ENCODE results near the gene RAPGEF1.

Gene RAPGEF1

GRCh38 chr9:131704141-131704983 is 35.5 kb downstream of the RAPGEF1 start:
- no peak for DNase-seq

DNA sequence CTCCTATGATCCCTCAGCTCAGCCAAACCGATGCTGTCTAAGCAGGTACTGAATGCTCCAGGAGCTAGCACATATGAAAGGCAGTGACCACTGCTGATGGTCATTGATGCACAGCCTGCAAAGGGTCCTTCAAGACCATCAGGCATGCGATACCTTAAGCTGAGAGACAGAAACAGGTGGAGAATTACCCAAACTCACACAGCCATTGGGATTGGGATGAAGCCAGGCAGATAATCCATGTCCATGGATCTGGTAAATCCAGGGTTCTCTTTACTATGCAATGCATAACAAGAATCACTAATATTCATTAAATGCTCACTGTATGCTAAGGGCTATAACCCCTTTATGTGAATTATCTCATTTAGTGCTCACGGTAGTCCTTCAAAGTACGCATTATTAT is 36.2 kb downstream of the RAPGEF1 start:
- DNase-seq: no peak

DNA sequence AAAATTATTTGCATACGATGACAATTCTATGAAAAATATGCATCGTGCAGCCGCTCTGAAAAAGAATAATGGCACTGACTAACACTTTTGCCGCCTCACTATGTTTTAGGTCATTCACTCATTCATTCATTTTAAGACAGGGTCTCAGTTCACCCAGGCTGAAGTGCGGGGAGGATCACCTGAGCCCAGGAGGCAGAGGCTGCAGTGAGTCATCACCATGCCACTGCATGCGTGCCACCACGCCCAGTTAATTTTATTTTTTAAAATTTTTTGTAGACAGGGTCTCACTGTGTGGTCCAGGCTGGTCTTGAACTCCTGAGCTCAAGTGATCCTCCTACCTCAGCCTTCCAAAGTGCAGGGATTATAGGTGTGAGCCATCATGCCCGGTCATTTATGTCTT is 37.0 kb downstream of the RAPGEF1 start:
- no peak for DNase-seq

DNA sequence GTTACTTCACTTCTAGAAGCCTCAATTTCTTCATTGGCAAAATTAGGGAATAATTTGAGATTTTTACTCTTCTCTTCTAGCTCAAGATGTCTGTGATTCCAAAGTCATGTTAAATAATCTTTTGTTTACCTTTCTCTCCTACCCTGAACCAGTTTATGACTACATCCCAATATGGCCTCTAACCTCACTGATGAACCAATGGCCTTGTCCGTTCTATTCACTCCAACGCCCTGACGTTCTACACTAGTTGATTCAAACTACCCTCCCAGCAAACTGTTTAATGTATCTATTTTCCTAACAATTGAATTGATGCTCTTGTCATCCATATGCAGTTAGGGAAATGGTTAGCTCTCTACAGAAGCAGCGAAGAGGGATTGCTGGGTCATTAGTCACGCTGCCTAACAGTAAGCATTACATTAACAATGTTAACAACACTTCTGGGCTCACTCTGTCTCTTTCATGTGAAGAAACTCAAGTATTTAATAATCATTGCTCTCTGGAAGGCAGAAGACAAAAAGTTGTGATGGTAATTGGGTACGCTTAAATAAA is 38.0 kb downstream of the RAPGEF1 start:
- DNase-seq: no peak

DNA sequence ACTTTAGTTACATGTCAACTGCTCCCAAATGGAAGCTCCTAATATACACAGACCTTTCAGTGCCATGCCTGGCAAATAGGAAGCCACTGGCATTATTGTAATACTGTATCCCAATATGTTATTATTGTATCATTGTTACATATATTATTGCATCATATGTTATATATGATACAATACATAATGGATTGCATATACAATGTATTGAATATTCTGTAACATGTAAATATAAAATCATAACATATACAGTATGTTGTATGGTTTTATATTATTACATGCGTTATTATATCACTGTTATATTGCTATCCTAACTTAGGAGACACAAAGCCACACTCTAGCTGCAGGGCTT is 38.5 kb downstream of the RAPGEF1 start:
- no peak for DNase-seq

GRCh38 chr9:131700765-131701435 is 39.0 kb downstream of the RAPGEF1 start:
- no peak for DNase-seq

DNA sequence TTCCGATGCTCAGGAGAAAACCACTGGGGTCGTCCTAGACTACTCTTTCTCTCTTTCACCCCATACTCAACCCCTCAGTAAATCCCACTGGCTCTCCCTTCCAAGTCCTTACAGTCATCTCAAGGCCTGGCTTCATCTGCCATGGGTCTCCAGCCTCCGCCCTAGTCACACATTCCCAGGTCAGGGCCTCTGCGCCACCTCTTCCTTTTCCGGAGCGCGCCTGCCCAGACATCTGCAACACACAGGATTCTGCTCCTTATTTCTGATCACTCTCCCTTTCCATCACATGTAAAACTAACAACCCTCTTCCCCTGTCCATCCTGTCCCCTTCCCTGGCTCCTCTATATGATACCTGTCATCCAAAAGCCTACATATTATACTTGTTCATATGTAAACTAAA is 39.8 kb downstream of the RAPGEF1 start:
- DNase-seq: no peak

- no peak for DNase-seq
These were observed 41.3 kb downstream of the RAPGEF1 start for GRCh38 chr9:131698618-131698985.

- DNase-seq: peak in 3 of 14 donors; percentile 25 to 42 (median 32)
These were observed 41.8 kb downstream of the RAPGEF1 start for GRCh38 chr9:131697908-131698617.

DNA sequence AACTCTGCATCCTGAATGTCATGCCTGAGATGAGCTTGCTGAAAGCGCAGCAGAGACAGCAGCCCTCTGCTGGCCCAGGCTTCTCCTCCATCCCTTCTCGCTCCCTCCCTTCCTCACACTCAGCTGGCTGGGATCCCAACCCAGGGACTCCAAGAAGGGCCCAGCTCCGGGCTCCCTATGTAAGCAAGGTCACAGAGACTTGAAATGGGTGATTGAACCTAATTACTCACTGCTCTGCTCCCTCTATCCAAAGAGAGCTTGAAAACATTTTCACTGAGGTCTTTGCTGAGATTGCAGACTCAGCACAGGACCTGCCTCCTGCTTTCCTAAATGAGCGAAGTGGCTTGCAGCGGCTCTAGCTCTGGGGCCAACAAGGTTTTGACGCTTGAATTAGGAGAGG is 42.8 kb downstream of the RAPGEF1 start:
- DNase-seq: peak in 8 of 14 donors; percentile 23 to 81 (median 40)

GRCh38 chr9:131695836-131696460 is 43.9 kb downstream of the RAPGEF1 start:
- DNase-seq: peak in 1 of 14 donors; percentile 61

DNA sequence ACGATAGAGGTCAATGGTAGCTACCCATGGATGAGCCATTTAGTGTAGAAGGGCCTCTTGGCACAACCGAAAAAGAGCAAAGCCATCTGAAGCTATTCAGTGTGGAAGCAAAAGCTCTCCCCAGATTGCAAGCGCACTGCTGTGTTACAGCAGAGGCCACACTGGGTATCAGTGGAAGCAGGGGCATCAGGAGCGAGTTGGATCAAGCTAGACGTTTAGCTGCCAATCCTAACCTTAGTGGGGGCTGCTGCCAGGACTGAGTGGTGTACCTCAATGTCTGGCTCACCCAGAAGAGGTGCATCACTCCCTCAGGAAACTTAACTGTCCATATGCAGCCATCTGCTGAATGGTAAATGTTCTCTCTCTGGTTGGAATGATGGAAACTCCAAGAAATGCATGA is 44.5 kb downstream of the RAPGEF1 start:
- DNase-seq: peak in 1 of 14 donors; percentile 70

DNA sequence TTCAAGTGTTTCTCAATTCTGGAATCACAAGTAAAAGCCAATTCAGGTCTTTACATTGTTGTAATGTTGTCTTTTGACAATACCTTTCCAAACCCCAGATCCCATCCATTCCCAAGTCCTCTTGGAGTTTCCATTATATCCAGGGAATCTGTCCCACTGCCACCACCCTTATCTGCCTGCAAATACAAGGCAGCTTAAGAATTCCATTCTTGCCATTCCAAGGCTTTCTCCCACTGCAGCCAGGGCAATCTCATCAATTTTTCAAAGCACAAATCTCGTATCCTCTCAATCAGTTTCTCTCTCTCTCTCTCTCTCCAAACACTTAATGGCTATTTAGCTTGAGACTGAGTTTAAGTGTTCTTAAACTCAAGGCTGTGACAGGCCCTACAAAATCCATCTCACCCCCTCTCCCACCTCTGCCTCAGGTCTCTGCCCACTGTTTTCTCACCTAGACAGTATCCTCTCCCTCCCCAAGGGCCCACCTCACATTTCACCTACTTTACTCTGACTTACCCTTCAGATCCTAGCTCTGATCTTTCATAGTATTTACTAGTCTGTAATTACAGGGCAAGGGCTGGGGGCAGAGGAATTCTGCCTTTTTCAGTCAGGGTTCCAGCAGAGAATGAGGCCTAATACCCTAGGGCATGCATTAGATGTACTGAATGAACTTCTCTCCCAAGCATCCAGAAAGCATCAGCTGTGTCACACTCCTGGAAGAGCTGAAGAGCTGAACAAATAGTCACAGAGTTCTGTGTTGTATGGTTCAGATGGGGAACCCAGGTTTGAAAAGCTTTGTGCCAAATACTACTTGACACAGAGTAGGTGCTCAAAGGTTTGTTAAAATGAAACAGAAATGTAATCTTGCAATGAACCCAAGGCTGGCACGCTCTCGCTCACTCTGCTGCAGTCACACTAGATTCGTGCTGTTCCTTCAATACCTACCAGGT is 46.0 kb downstream of the RAPGEF1 start:
- no peak for DNase-seq

DNA sequence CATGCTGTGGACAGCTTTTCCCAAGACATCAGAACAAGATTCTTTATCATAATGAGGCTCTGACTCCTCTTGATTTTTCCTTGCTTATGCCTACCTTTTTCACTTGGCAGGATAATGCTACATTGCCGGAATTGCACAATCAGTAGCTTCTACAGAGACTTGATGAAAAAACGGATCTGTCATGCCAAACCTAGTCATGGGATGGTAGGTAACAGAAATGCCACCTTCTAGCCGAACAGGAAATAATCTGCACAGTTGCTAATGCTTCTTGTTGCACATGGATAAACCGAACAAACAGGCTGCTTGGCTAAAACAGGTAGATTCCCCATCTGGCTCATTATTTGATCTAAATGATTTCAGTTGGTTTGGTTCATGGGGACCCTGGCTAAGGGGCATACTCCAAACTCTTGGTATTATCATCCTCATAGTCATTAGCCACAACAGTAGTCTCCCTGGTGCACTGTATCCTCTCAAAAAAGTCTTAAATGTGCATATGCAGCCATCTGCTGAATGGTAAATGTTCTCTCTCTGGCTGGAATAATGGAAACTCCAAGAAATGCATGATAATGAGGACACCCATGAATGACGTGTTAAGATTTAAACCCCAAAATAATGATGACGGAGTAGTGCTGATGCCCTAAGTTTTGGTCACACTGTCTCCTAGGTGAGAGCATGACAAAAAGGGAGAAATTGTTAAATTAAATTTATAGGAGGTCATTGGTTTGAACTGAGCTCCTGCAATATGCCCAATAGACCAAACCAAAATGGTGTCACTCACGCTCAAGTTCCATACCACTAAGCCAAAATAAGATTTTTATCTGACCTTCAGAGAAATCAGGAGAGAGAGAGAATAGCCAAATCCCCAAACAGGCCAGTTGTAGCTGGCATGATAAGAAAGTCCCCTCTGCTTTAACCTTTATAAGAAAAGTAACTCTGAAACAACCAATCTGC is 47.0 kb downstream of the RAPGEF1 start:
- no peak for DNase-seq

DNA sequence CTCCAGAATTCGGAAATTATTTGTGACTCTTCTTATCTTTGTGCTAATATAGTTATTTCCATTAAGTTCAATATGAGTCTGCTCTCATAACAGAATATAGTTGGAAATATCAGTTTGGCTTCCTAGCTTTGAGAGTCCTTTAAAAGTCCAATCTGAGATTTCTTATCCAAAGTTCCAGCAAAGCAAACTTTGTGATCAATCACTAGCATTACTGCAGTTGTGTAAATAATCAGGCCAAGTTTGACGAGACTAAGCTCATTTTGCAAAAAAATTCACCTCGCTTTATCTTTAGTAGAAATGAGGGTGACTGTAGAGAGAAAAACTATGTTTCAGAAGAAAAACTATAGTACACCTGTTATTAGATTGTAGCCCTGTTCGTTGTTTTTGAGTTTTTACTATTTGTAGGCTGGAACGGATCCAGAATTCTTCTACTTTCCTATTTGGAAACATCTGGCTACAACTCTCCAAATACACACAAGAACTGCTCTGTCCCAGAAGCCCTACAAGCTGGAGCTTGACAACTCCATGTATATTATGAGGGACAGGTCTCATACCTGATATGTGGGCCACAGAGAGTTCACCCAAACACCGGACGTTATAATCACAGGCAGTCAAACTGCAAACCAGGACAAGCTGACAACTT is 47.8 kb downstream of the RAPGEF1 start:
- DNase-seq: no peak

- DNase-seq: no peak
These were observed 48.8 kb downstream of the RAPGEF1 start for GRCh38 chr9:131690941-131691573.

DNA sequence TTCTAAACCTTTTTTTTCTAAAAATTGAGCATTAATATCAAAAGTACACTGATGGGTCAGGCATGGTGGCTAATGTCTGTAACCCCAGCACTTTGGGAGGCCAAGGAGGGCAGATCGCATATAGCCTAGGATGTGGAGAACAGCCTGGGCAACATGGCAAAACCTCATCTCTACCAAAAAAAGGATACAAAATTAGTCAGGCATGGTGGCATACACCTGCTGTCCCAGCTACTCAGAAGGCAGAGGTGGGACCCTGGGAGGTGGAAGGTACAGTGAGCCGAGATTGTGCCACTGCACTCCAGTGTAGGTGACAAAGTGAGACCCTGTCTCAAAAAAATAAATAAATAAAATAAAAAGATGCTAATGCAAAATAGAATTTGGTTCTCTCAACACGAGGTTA is 49.4 kb downstream of the RAPGEF1 start:
- no peak for DNase-seq

DNA sequence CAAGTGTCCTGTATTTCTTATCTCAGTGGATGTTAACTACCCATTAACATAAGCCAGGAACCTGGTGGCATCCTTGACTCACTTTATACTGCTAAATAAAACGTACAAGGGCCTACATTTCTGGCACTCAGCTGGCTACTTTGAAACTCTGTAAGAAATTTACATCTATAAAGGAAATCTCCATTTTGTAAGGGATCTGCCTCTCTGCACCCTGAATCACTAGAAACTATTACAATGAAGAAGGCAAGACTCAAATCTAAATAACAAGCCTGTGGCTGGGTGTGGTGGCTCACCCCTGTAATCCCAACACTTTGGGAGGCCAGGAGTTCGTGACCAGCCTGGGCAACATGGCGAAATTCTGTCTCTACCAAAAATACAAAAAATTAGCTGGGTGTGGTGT is 51.5 kb downstream of the RAPGEF1 start:
- no peak for DNase-seq

Data from C1 segment of cervical spinal cord (tissue), 14 donors.